T-helper 2 cell treated with Interferon-gamma antibody and Interleukin-4, amounts not matched to agents 5 μg/mL and 100 μg/mL, for 36 hours (primary cell): ENCODE results near the gene LEUTX.
"Not testable (repeated sequence)": the region's sequence is repeated elsewhere in the genome, so short reads cannot be mapped to it uniquely, and the experiment has no call there.

Experiments used
- DNase-seq: peaks from one replicate; pipeline ENCODE4 v3.0.0; 2021; ENCODE audit warnings: low spot score
- H3K27ac Mint-ChIP-seq: one replicate; pipeline ENCODE4 v1.8.0; 2021; ENCODE audit warnings: mild to moderate bottlenecking, mixed read lengths
- H3K27me3 Mint-ChIP-seq: one replicate; pipeline ENCODE4 v1.8.0; 2021; ENCODE audit warnings: low read depth, mixed read lengths
- H3K36me3 Mint-ChIP-seq: one replicate; pipeline ENCODE4 v1.8.0; 2021; ENCODE audit warnings: low read depth, mixed read lengths
- H3K4me1 Mint-ChIP-seq: one replicate; pipeline ENCODE4 v1.8.0; 2021; ENCODE audit warnings: low read depth, mixed read lengths
- H3K4me3 Mint-ChIP-seq: one replicate; pipeline ENCODE4 v1.8.0; 2022; ENCODE audit warnings: mild to moderate bottlenecking, moderate library complexity, mixed read lengths
- H3K9me3 Mint-ChIP-seq: one replicate; pipeline ENCODE4 v1.8.0; 2021; ENCODE audit warnings: mixed read lengths

The LEUTX gene

GRCh38 chr19:39754544-39754943 lies 24.1 kb upstream of the LEUTX start:
- peaks cover 1% of the 10 kb centered on the region for H3K4me1 Mint-ChIP-seq
- no peak for DNase-seq

DNA sequence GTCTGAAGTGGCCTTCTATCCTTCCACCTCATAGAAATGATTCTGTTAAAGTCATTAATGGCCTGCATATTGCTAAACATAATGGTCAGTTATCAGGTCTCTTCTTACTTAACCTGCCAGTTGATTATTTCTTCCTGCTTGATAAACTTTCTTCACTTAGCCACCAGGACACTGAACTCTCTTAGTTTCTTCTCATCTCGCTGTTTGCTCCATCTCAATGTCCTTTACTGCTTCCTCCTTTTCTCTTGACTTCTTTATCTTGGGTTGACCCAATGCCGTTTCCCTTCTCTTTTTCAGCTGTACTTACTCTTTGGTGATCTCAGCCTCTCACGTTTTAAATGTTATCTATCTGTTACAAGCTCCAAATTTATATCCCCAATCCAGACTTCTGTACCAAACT lies 23.7 kb upstream of the LEUTX start:
- Mint-ChIP-seq H3K4me3 (no peak overlapping the region), H3K4me1 (peaks cover 6% of the 10 kb centered on the region), H3K27me3 (peaks cover 23% of the 10 kb centered on the region), H3K27ac (no peak overlapping the region), H3K36me3 (no peaks in the 10 kb centered on the region), H3K9me3 (no peaks in the 10 kb centered on the region)
- DNase-seq: no peak

More at GRCh38 chr19:39754544-39754943, 24.1 kb upstream of the LEUTX start:
- Mint-ChIP-seq H3K9me3 (no peaks in the 10 kb centered on the region), H3K36me3 (no peaks in the 10 kb centered on the region), H3K27me3 (peaks cover 23% of the 10 kb centered on the region), H3K4me3 (no peak overlapping the region), H3K27ac (no peak overlapping the region)

DNA sequence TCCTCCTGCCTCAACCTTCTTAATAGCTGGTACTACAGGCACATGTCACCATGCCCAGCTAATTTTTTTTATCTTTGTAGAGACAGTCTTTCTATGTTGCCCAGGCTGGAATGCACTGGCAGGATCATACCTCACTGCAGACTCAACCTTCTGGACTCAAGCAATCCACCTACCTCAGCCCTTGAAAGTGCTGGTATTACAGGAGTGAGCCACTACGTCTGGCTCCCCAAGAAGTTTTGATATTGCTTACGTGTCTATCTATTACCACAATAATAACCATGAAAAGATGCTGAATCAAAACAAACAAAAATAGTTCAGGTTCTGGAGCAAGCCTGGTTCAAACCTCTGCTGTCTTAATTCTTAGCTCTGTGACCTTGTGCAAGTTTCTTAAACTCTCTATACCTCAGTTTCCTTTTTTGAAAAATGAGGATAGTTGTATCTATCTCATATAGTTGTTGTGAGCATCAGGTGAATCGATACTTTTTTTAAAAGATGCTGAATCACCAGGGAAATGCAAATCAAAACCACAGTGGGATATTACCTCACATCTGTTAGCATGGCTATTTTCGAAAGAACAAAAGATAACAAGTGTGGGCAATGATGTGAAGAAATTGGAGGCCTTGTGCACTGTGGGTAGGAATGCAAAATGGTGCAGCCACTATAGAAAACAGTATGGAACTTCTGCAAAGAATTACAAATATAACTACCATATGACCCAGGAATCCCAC lies 19.0 kb upstream of the LEUTX start:
- DNase-seq: no peak

DNA sequence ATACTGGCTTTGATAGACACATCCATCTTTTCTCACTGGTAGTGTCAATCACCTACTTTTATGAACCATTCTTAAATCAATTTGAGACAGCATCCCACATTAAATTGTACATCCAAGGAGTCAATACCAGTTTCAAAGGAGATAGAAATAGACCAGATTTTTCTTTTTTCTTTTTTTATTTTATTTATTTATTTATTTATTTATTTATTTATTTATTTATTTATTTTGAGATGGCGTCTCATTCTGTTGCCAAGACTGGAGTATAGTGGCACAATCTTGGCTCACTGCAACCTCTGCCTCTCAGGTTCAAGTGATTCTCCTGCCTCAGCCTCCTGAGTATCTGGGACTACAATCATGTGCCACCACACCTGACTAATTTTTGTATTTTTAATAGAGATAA lies 16.8 kb upstream of the LEUTX start:
- H3K27me3 Mint-ChIP-seq: peaks cover 26% of the 10 kb centered on the region
- H3K36me3 Mint-ChIP-seq, H3K4me1 Mint-ChIP-seq, H3K27ac Mint-ChIP-seq, H3K4me3 Mint-ChIP-seq, DNase-seq, H3K9me3 Mint-ChIP-seq: not testable (repeated sequence)

More for the DNA sequence above, 19.0 kb upstream of the LEUTX start:
- no peaks in the 10 kb centered on the region for H3K36me3 Mint-ChIP-seq
- peaks cover 22% of the 10 kb centered on the region for H3K27me3 Mint-ChIP-seq
- no peak overlapping the region for H3K4me3 Mint-ChIP-seq
- H3K4me1 Mint-ChIP-seq: peaks cover 6% of the 10 kb centered on the region
- H3K27ac Mint-ChIP-seq: no peak overlapping the region
- no peaks in the 10 kb centered on the region for H3K9me3 Mint-ChIP-seq

GRCh38 chr19:39765091-39766076 lies 13.3 kb upstream of the LEUTX start:
- H3K27ac Mint-ChIP-seq: no peak overlapping the region
- H3K4me3 Mint-ChIP-seq: no peak overlapping the region
- no peak for DNase-seq
- no peaks in the 10 kb centered on the region for H3K36me3 Mint-ChIP-seq
- H3K9me3 Mint-ChIP-seq: peaks cover 4% of the 10 kb centered on the region
- peaks cover 24% of the 10 kb centered on the region for H3K27me3 Mint-ChIP-seq
- peaks cover 3% of the 10 kb centered on the region for H3K4me1 Mint-ChIP-seq

- H3K27me3 Mint-ChIP-seq: peaks cover 36% of the 10 kb centered on the region
- peaks cover 3% of the 10 kb centered on the region for H3K4me1 Mint-ChIP-seq
- no peak for DNase-seq
- H3K4me3 Mint-ChIP-seq: no peak overlapping the region
- peaks cover 4% of the 10 kb centered on the region for H3K9me3 Mint-ChIP-seq
- no peak overlapping the region for H3K27ac Mint-ChIP-seq
- H3K36me3 Mint-ChIP-seq: no peaks in the 10 kb centered on the region
Measured at GRCh38 chr19:39768334-39768733, 10.3 kb upstream of the LEUTX start.

GRCh38 chr19:39768786-39769185 lies 9.9 kb upstream of the LEUTX start:
- Mint-ChIP-seq H3K9me3 (peaks cover 4% of the 10 kb centered on the region), H3K4me1 (peaks cover 3% of the 10 kb centered on the region), H3K4me3 (no peak overlapping the region), H3K27ac (no peak overlapping the region), H3K27me3 (peaks cover 36% of the 10 kb centered on the region), H3K36me3 (no peaks in the 10 kb centered on the region)
- DNase-seq: no peak

DNA sequence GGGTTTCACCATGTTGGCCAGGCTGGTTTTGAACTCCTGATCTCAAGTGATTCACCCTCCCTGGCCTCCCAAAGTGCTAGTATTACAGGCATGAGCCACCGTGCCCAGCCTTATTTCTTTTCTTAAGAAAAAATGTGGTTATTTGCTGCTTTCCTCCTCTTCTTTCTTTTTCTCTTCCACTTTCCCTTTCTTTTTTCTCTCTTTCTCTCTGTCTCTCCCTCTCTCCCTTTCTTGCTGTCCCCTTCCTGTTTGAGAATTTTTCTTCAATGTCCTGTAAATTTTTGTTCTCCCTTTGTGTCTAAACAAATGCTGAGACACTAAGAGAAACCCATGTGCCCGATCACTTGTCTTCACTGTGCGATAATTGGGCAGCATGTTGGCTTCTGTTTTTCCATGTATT lies 2.2 kb downstream of the LEUTX start:
- Mint-ChIP-seq H3K36me3 (no peaks in the 10 kb centered on the region), H3K27ac (no peak overlapping the region), H3K4me3 (no peak overlapping the region), H3K9me3 (no peaks in the 10 kb centered on the region), H3K4me1 (peaks cover 17% of the 10 kb centered on the region), H3K27me3 (peaks cover 41% of the 10 kb centered on the region)
- no peak for DNase-seq

GRCh38 chr19:39788244-39788643 lies 9.6 kb downstream of the LEUTX start:
- Mint-ChIP-seq H3K27ac (no peak overlapping the region), H3K27me3 (peaks cover 21% of the 10 kb centered on the region), H3K4me1 (peaks cover 2% of the 10 kb centered on the region), H3K4me3 (no peak overlapping the region), H3K36me3 (no peaks in the 10 kb centered on the region), H3K9me3 (peaks cover 11% of the 10 kb centered on the region)
- DNase-seq: no peak

GRCh38 chr19:39792999-39793546 lies 14.4 kb downstream of the LEUTX start:
- H3K36me3 Mint-ChIP-seq: no peaks in the 10 kb centered on the region
- DNase-seq: peak; percentile 70
- peaks cover 8% of the 10 kb centered on the region for H3K9me3 Mint-ChIP-seq
- peaks cover 10% of the 10 kb centered on the region for H3K4me1 Mint-ChIP-seq
- no peak overlapping the region for H3K27ac Mint-ChIP-seq
- peaks cover 15% of the 10 kb centered on the region for H3K27me3 Mint-ChIP-seq
- peak overlapping the region; percentile 84 for H3K4me3 Mint-ChIP-seq

DNA sequence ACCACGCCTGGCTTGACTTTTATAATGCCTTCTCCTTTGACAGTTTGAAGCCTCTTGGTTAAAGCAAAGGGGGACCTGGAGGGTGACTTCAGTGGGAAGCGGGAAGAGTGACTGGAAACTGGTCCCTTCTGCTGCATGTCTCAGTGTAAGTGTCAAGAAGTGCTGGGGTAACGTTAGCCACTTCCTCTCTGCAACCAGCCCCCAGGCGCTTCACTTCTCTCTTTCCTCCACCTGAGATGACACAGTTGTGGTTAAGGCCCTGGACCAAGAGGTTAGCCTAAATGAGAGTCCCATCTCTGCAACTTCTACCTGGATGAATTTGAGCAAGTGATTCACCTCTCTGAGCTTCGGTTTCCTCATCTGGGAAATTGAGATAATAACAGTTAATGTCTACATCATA lies 16.3 kb downstream of the LEUTX start:
- Mint-ChIP-seq H3K4me1 (peaks cover 10% of the 10 kb centered on the region), H3K9me3 (no peaks in the 10 kb centered on the region), H3K4me3 (no peak overlapping the region), H3K36me3 (no peaks in the 10 kb centered on the region), H3K27ac (no peak overlapping the region), H3K27me3 (peaks cover 25% of the 10 kb centered on the region)
- no peak for DNase-seq

DNA sequence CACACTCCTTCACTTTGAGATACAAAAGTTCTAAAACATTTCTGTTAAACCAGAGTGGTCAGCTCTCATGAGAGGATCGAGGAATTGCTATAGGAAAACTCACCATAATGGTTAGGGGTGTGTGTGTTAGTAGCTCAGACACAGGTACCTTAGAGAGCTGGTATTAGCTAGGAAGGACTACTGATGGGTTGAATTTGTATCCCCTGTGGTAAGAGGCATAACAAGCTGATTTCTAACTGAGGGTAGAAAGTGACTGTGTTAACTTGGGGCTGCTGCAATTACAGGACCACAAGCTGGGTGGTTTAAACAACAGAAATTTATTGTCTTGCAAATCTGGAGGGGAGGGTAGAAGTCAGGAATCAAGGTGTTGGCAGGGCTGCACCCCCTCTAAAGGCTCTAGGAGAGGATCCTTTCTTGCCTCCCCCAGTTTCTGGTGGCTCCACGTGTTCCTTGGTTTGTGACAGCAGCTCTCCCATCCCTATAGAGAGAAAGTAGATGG lies 17.4 kb downstream of the LEUTX start:
- DNase-seq: no peak
- H3K36me3 Mint-ChIP-seq: no peaks in the 10 kb centered on the region
- H3K9me3 Mint-ChIP-seq: no peaks in the 10 kb centered on the region
- H3K4me1 Mint-ChIP-seq: peaks cover 10% of the 10 kb centered on the region
- H3K4me3 Mint-ChIP-seq: no peak overlapping the region
- H3K27ac Mint-ChIP-seq: no peak overlapping the region
- peaks cover 28% of the 10 kb centered on the region for H3K27me3 Mint-ChIP-seq

DNA sequence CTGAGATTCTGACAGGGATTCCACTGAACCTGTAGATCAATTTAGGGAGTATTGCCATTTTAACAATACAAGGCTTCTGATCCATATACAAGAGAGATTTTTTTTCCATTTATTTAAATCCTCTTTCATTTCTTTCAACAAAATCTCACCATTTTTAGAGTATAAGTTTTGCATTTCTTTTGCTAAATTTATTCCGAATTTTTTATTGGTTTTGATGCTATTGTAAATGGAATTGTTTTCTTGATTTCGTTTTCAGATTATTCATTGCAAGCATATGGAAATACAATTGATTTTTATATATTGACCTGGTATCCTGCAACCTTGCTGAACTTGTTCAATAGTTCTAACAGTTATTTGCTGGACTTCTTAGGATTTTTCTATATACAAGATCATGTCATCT lies 18.4 kb downstream of the LEUTX start:
- peaks cover 10% of the 10 kb centered on the region for H3K4me1 Mint-ChIP-seq
- no peaks in the 10 kb centered on the region for H3K9me3 Mint-ChIP-seq
- H3K27ac Mint-ChIP-seq: no peak overlapping the region

DNA sequence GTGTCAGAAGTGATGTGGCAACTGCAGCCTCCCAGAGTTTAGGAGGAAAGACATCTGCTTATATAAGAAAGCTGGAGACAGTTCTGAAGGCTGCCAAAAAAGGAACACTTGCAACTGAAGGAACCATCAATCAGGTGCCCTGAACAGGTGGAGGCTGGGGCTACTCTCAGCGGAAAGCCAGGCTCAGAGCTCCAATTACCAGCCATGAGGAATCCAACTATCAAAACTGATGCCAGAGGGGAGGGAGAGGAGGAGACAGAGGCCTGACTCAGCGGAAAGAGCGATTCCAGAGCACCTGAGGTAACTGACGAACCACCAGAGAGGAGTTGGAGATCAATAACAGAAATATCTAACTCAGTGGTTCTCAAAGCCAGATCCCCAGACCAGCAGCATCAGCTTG lies 24.3 kb downstream of the LEUTX start:
- H3K4me3 Mint-ChIP-seq: no peak overlapping the region
- no peaks in the 10 kb centered on the region for H3K36me3 Mint-ChIP-seq
- peaks cover 21% of the 10 kb centered on the region for H3K27me3 Mint-ChIP-seq

More for the DNA sequence above, 18.4 kb downstream of the LEUTX start:
- H3K36me3 Mint-ChIP-seq: no peaks in the 10 kb centered on the region
- peaks cover 28% of the 10 kb centered on the region for H3K27me3 Mint-ChIP-seq
- H3K4me3 Mint-ChIP-seq: no peak overlapping the region
- no peak for DNase-seq

More for the DNA sequence above, 24.3 kb downstream of the LEUTX start:
- DNase-seq: no peak
- no peak overlapping the region for H3K27ac Mint-ChIP-seq
- no peaks in the 10 kb centered on the region for H3K4me1 Mint-ChIP-seq
- peaks cover under 1% of the 10 kb centered on the region for H3K9me3 Mint-ChIP-seq
